Type B pancreatic cell (in vitro differentiated cells): ENCODE measurements around the gene PDGFB. TPM values are rescaled to one million over a fixed set of nuclear protein-coding genes. Genes with fewer than 3 reads are reported as not detected.

Experiments used
- DNase-seq: peaks from one replicate; pipeline ENCODE4 v3.0.0; 2021; ENCODE audit warnings: mixed read lengths; ENCODE audit not compliant: unreplicated experiment; ENCODE audit errors: extremely low spot score
- H3K27ac Mint-ChIP-seq: 2 replicates; pipeline ENCODE4 v1.8.0; 2021; ENCODE audit warnings: mild to moderate bottlenecking, mixed read lengths
- H3K27me3 Mint-ChIP-seq: 2 replicates; pipeline ENCODE4 v1.8.0; 2021; ENCODE audit warnings: mixed read lengths
- H3K36me3 Mint-ChIP-seq: 2 replicates; pipeline ENCODE4 v1.8.0; 2021; ENCODE audit warnings: mixed read lengths
- H3K4me1 Mint-ChIP-seq: one replicate; pipeline ENCODE4 v1.8.0; 2021; ENCODE audit warnings: mixed read lengths; ENCODE audit not compliant: unreplicated experiment
- H3K4me3 Mint-ChIP-seq: 2 replicates; pipeline ENCODE4 v1.8.0; 2021; ENCODE audit warnings: mild to moderate bottlenecking, mixed read lengths
- H3K9me3 Mint-ChIP-seq: 2 replicates; pipeline ENCODE4 v1.8.0; 2021; ENCODE audit warnings: mixed read lengths
- CTCF ChIP-seq: fragments of 200-600 bp; sonication (generic); conservative IDR thresholded peaks from 2 replicates; pipeline ENCODE4 v1.5.0; 2021; ENCODE audit warnings: antibody characterized with exemption, mild to moderate bottlenecking
- total RNA-seq: library from RNA; stranded (reverse); gene quantifications from 2 replicates; pipeline ENCODE4 v1.2.1, GENCODE V29; 2021; ENCODE audit warnings: low replicate concordance

The PDGFB gene
- total RNA-seq, 1 donor from 2014 or later, result 2.9 TPM

GRCh38 chr22:39284983-39285382 is 40.2 kb upstream of the PDGFB start:
- Mint-ChIP-seq H3K27me3 (no peaks in the 10 kb centered on the region), H3K4me3 (no peak overlapping the region), H3K4me1 (peaks cover 11% of the 10 kb centered on the region), H3K36me3 (no peaks in the 10 kb centered on the region), H3K27ac (no peak overlapping the region), H3K9me3 (no peaks in the 10 kb centered on the region)
- no peak for TF ChIP-seq CTCF
- DNase-seq, result no peak

- DNase-seq, result no peak
- H3K27ac Mint-ChIP-seq, result no peak overlapping the region
- no peak overlapping the region for H3K4me3 Mint-ChIP-seq
- no peak for TF ChIP-seq CTCF
- no peaks in the 10 kb centered on the region for H3K9me3 Mint-ChIP-seq
- no peaks in the 10 kb centered on the region for H3K27me3 Mint-ChIP-seq
- H3K36me3 Mint-ChIP-seq, result no peaks in the 10 kb centered on the region
- peaks cover 15% of the 10 kb centered on the region for H3K4me1 Mint-ChIP-seq
These were observed 39.6 kb upstream of the PDGFB start for GRCh38 chr22:39284142-39284980.

- H3K4me3 Mint-ChIP-seq, result no peak overlapping the region
- H3K27me3 Mint-ChIP-seq, result no peaks in the 10 kb centered on the region
- no peaks in the 10 kb centered on the region for H3K9me3 Mint-ChIP-seq
- H3K36me3 Mint-ChIP-seq, result no peaks in the 10 kb centered on the region
- H3K27ac Mint-ChIP-seq, result no peak overlapping the region
- peaks cover 17% of the 10 kb centered on the region for H3K4me1 Mint-ChIP-seq
- TF ChIP-seq CTCF, result no peak
- no peak for DNase-seq
These were observed 38.8 kb upstream of the PDGFB start for GRCh38 chr22:39283322-39284141.

GRCh38 chr22:39282645-39283321 is 38.0 kb upstream of the PDGFB start:
- no peaks in the 10 kb centered on the region for H3K9me3 Mint-ChIP-seq

More at GRCh38 chr22:39282645-39283321, 38.0 kb upstream of the PDGFB start:
- peaks cover 17% of the 10 kb centered on the region for H3K4me1 Mint-ChIP-seq
- no peaks in the 10 kb centered on the region for H3K36me3 Mint-ChIP-seq
- no peak for DNase-seq
- no peak overlapping the region for H3K27ac Mint-ChIP-seq
- no peak overlapping the region for H3K4me3 Mint-ChIP-seq
- no peak for TF ChIP-seq CTCF
- no peaks in the 10 kb centered on the region for H3K27me3 Mint-ChIP-seq
